ENCODE measurements around the gene HPS4.

- TF ChIP-seq POLR2A (IDR thresholded peaks at IDR 0.05; ENCODE audit: low read length) (no peak), GATA1 (IDR thresholded peaks at IDR 0.05; ENCODE audit: low read depth, low read length) (no peak)
Observed at GRCh38 chr22:26460202-26460601, 23.4 kb downstream of the HPS4 start.

Measured in erythroblast (primary cell).